Liver (tissue), 9 donors: ENCODE results near the gene GNAO1. TPM values are rescaled to one million over a fixed set of nuclear protein-coding genes. Genes with fewer than 3 reads are reported as not detected.

ENCODE experiments used
- DNase-seq: peaks from one replicate; pipeline ENCODE4 v3.0.0-alpha.2; 2017; ENCODE audit warnings: low spot score
- H3K27ac ChIP-seq, 2 donors: one replicate each; pipeline ENCODE4 v1.7.0; 2013; ENCODE audit warnings: inconsistent platforms in 2 of 2, low read length in 2 of 2, control low read depth in 1 of 2, low read depth in 1 of 2, mild to moderate bottlenecking in 1 of 2
- H3K27me3 ChIP-seq, 4 donors: one replicate each; pipeline versions ENCODE4 v1.6.1 to v1.7.0; 2013; ENCODE audit warnings: low read length in 3 of 4, inconsistent platforms in 1 of 4, mild to moderate bottlenecking in 1 of 4, moderate library complexity in 1 of 4; ENCODE audit not compliant: control insufficient read depth in 4 of 4, insufficient read depth in 4 of 4
- H3K36me3 ChIP-seq, 4 donors: one replicate each; pipeline versions ENCODE4 v1.6.1 to v1.7.0; 2013; ENCODE audit warnings: low read length in 3 of 4, mild to moderate bottlenecking in 3 of 4, low read depth in 1 of 4, moderate library complexity in 1 of 4; ENCODE audit not compliant: control insufficient read depth in 4 of 4, insufficient read depth in 3 of 4
- H3K4me1 ChIP-seq, 4 donors: one replicate each; pipeline versions ENCODE4 v1.6.1 to v1.7.0; 2013; ENCODE audit warnings: low read length in 3 of 4, mild to moderate bottlenecking in 3 of 4, moderate library complexity in 1 of 4; ENCODE audit not compliant: control insufficient read depth in 4 of 4, insufficient read depth in 4 of 4
- H3K4me3 ChIP-seq, 3 donors: one replicate each; pipeline versions ENCODE4 v1.6.1 to v1.7.0; 2013; ENCODE audit warnings: low read length in 3 of 3, control low read depth in 1 of 3, low read depth in 1 of 3, mild to moderate bottlenecking in 1 of 3
- H3K9ac ChIP-seq, 2 donors: one replicate each; pipeline ENCODE4 v1.7.0; 2013; ENCODE audit warnings: low read length in 2 of 2, mild to moderate bottlenecking in 2 of 2, moderate library complexity in 2 of 2, control low read depth in 1 of 2, low read depth in 1 of 2
- H3K9me3 ChIP-seq, 4 donors: one replicate each; pipeline versions ENCODE4 v1.6.1 to v1.7.0; 2013; ENCODE audit warnings: low read length in 3 of 4; ENCODE audit not compliant: control insufficient read depth in 4 of 4
- EGR1 ChIP-seq, 2 donors: IDR thresholded peaks; 2 replicates each; pipeline ENCODE4 v1.6.1; 2016 to 2018; ENCODE audit warnings: antibody characterized with exemption in 2 of 2, low read depth in 2 of 2
- FOXA1 ChIP-seq: IDR thresholded peaks from 2 replicates; pipeline ENCODE4 v1.6.1; 2016; ENCODE audit warnings: antibody characterized with exemption
- FOXA2 ChIP-seq: IDR thresholded peaks from 2 replicates; pipeline ENCODE4 v1.6.1; 2016; ENCODE audit warnings: antibody characterized with exemption
- GABPA ChIP-seq, 2 donors: IDR thresholded peaks in 1 of 2; conservative IDR thresholded peaks in 1 of 2; 2 replicates each; pipeline ENCODE4 v1.6.1; 2016; ENCODE audit warnings: antibody characterized with exemption in 2 of 2, mild to moderate bottlenecking in 1 of 2, moderate library complexity in 1 of 2
- HNF4A ChIP-seq, 2 donors: conservative IDR thresholded peaks; 2 replicates each; pipeline ENCODE4 v1.6.1; 2016; ENCODE audit warnings: antibody characterized with exemption in 2 of 2, mild to moderate bottlenecking in 2 of 2
- JUND ChIP-seq, 2 donors: IDR thresholded peaks; 2 replicates each; pipeline ENCODE4 v1.6.1; 2016; ENCODE audit warnings: antibody characterized with exemption in 2 of 2
- NR2F2 ChIP-seq: IDR thresholded peaks from 2 replicates; pipeline ENCODE4 v1.6.1; 2016; ENCODE audit warnings: antibody characterized with exemption
- RAD21 ChIP-seq, 2 donors: IDR thresholded peaks; 2 replicates each; pipeline ENCODE4 v1.6.1; 2016; ENCODE audit warnings: antibody characterized with exemption in 2 of 2, mild to moderate bottlenecking in 2 of 2
- RXRA ChIP-seq, 2 donors: IDR thresholded peaks; 2 replicates each; pipeline ENCODE4 v1.6.1; 2017 to 2018; ENCODE audit warnings: antibody characterized with exemption in 2 of 2, mild to moderate bottlenecking in 1 of 2
- SP1 ChIP-seq: IDR thresholded peaks from 2 replicates; pipeline ENCODE4 v1.6.1; 2018; ENCODE audit warnings: antibody characterized with exemption, mild to moderate bottlenecking
- YY1 ChIP-seq: IDR thresholded peaks from 2 replicates; pipeline ENCODE4 v1.6.1; 2016; ENCODE audit warnings: antibody characterized with exemption, mild to moderate bottlenecking
- WGBS: extraction: QIAGEN DNeasy Blood & Tissue Kit; methylation state at CpG from one replicate; pipeline ENCODE4 v1.1.7; 2013; 5-methylcytosine and 5-hydroxymethylcytosine counted together
- polyA plus RNA-seq, 2 donors: library from polyadenylated mRNA; stranded (reverse) in 1 of 2; unstranded in 1 of 2; fragments of 200-250 nt in 1 of 2; fragments of >200 nt in 1 of 2; fragmentation: Nextera tagmentation in 1 of 2; extraction: Ambion mirVana in 1 of 2; gene quantifications; one replicate each; pipeline versions ENCODE4 v1.2.1 to v1.2.3, GENCODE V29; 2013 to 2015
- total RNA-seq, 2 donors: library from RNA; depleted of rRNA; stranded (reverse); fragments of >200 nt; gene quantifications; one replicate each; pipeline ENCODE4 v1.2.3, GENCODE V29; 2014
- TF ChIP-seq, protein P1 (sequence below): IDR thresholded peaks from 2 replicates; pipeline ENCODE4 v1.6.1; 2016; ENCODE audit warnings: antibody characterized with exemption, mild to moderate bottlenecking
- TF ChIP-seq, protein P2 (sequence below): IDR thresholded peaks from 2 replicates; pipeline ENCODE4 v1.6.1; 2016; ENCODE audit warnings: antibody characterized with exemption
- TF ChIP-seq, protein P3 (sequence below): fragments of 150-350 bp; IDR thresholded peaks from 2 replicates; pipeline ENCODE4 v1.5.1; 2017; ENCODE audit warnings: improper control_type of control experiment, low read depth, low read length; ENCODE audit not compliant: missing input control
- donor health status: healthy.
- donor health status: healthy.
- donor health status: healthy.
- donor health status: healthy.
- donor health status: healthy.

Gene GNAO1
- total and polyA plus RNA-seq, 4 donors: 0.61 to 15.1 (median 7.0) TPM

DNA sequence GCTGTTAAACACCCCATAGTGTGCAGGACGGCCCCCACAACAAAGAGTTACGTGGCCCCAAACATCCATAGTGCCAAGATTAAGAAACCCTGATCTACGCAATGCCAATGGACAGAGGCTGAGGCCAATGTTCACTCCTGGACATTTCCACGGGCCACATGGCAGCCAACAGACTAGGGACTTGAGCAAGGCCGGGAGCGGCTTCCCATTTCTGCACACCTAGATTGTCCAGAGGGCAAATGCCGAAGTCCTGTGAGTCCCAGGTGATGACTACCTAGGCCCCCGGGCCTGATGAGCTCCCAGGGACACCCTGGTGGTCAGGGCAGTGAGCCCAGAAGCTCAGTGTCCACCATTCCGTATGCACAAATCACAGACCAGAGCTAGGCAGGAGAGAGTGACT is 138.6 kb downstream of the GNAO1 start:
- Histone ChIP-seq H3K4me1 (peaks cover 6 to 41% (median 25%) of the 10 kb centered on the region in 4 donors), H3K9ac (no peak overlapping the region), H3K36me3 (peaks cover 0 to 8% (median 4%) of the 10 kb centered on the region in 4 donors), H3K9me3 (no peaks in the 10 kb centered on the region), H3K27me3 (no peaks in the 10 kb centered on the region), H3K27ac (peak overlapping the region; percentile 3 to 37), H3K4me3 (no peak overlapping the region)
- TF ChIP-seq FOXA1 (no peak), JUND (IDR thresholded peaks at IDR 0.05) (peak in 1 of 2 donors; percentile 21), GABPA (IDR thresholded peaks at IDR 0.05 in 1 of 2, conservative IDR thresholded peaks at IDR 0.05 in 1 of 2) (no peak), RAD21 (IDR thresholded peaks at IDR 0.05) (peak; percentile 31 to 32), FOXA2 (no peak), YY1 (peak; percentile 73), SP1 (peak; percentile 19), NR2F2 (no peak), EGR1 (IDR thresholded peaks at IDR 0.05; ENCODE audit: low read depth in 2 of 2) (no peak), RXRA (IDR thresholded peaks at IDR 0.05) (peak in 1 of 2 donors; percentile 77), HNF4A (conservative IDR thresholded peaks at IDR 0.05) (peak; percentile 68 to 88)
- TF ChIP-seq, protein P1, sequence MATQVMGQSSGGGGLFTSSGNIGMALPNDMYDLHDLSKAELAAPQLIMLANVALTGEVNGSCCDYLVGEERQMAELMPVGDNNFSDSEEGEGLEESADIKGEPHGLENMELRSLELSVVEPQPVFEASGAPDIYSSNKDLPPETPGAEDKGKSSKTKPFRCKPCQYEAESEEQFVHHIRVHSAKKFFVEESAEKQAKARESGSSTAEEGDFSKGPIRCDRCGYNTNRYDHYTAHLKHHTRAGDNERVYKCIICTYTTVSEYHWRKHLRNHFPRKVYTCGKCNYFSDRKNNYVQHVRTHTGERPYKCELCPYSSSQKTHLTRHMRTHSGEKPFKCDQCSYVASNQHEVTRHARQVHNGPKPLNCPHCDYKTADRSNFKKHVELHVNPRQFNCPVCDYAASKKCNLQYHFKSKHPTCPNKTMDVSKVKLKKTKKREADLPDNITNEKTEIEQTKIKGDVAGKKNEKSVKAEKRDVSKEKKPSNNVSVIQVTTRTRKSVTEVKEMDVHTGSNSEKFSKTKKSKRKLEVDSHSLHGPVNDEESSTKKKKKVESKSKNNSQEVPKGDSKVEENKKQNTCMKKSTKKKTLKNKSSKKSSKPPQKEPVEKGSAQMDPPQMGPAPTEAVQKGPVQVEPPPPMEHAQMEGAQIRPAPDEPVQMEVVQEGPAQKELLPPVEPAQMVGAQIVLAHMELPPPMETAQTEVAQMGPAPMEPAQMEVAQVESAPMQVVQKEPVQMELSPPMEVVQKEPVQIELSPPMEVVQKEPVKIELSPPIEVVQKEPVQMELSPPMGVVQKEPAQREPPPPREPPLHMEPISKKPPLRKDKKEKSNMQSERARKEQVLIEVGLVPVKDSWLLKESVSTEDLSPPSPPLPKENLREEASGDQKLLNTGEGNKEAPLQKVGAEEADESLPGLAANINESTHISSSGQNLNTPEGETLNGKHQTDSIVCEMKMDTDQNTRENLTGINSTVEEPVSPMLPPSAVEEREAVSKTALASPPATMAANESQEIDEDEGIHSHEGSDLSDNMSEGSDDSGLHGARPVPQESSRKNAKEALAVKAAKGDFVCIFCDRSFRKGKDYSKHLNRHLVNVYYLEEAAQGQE: peak; percentile 38
- TF ChIP-seq, protein P2, sequence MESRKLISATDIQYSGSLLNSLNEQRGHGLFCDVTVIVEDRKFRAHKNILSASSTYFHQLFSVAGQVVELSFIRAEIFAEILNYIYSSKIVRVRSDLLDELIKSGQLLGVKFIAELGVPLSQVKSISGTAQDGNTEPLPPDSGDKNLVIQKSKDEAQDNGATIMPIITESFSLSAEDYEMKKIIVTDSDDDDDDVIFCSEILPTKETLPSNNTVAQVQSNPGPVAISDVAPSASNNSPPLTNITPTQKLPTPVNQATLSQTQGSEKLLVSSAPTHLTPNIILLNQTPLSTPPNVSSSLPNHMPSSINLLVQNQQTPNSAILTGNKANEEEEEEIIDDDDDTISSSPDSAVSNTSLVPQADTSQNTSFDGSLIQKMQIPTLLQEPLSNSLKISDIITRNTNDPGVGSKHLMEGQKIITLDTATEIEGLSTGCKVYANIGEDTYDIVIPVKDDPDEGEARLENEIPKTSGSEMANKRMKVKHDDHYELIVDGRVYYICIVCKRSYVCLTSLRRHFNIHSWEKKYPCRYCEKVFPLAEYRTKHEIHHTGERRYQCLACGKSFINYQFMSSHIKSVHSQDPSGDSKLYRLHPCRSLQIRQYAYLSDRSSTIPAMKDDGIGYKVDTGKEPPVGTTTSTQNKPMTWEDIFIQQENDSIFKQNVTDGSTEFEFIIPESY: no peak
- TF ChIP-seq, protein P3, sequence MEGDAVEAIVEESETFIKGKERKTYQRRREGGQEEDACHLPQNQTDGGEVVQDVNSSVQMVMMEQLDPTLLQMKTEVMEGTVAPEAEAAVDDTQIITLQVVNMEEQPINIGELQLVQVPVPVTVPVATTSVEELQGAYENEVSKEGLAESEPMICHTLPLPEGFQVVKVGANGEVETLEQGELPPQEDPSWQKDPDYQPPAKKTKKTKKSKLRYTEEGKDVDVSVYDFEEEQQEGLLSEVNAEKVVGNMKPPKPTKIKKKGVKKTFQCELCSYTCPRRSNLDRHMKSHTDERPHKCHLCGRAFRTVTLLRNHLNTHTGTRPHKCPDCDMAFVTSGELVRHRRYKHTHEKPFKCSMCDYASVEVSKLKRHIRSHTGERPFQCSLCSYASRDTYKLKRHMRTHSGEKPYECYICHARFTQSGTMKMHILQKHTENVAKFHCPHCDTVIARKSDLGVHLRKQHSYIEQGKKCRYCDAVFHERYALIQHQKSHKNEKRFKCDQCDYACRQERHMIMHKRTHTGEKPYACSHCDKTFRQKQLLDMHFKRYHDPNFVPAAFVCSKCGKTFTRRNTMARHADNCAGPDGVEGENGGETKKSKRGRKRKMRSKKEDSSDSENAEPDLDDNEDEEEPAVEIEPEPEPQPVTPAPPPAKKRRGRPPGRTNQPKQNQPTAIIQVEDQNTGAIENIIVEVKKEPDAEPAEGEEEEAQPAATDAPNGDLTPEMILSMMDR: no peak
- WGBS: 44% methylated on average over 9 of the region's 9 CpGs
- no peak for DNase-seq

DNA sequence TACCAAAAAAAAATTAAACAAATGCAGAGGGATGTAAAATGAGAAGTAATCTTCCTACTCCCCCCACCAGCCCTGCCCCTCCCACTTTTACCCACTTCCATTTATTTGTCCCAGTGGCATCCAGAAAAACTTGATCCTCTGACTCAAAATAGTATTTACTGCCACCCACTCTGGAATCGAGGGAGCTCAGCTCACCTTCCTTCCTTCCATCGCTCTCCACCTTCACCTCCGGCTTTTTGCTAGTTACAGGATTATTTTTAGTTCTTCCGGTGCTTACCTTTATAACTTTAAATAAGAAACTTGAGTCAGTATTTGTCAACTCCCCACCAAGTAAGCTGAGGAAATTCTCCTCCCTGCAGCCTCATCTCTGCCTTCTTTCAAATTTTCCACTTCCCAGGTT is 139.2 kb downstream of the GNAO1 start:
- Histone ChIP-seq H3K9me3 (no peaks in the 10 kb centered on the region), H3K4me1 (peaks cover 6 to 39% (median 26%) of the 10 kb centered on the region in 4 donors), H3K4me3 (no peak overlapping the region), H3K9ac (no peak overlapping the region), H3K27me3 (no peaks in the 10 kb centered on the region), H3K36me3 (peaks cover 2 to 8% (median 4%) of the 10 kb centered on the region in 4 donors), H3K27ac (peak overlapping the region in 1 of 2 donors; percentile 37)
- WGBS: 91% methylated on average over 4 of the region's 4 CpGs
- TF ChIP-seq, protein P2: no peak
- DNase-seq: no peak
